ENCODE results near the gene SLC38A6.

- no peak for TF ChIP-seq TAF1 (IDR thresholded peaks at IDR 0.05; ENCODE audit: low read depth, low read length)
- no peak for TF ChIP-seq POLR2A (IDR thresholded peaks at IDR 0.05; ENCODE audit: control extremely low read depth in 1 of 2, low read depth in 2 of 2, low read length in 2 of 2)
- no peak for TF ChIP-seq CBX8 (IDR thresholded peaks at IDR 0.05; ENCODE audit: borderline replicate concordance, low read depth, low read length)
- TF ChIP-seq SAP30 (IDR thresholded peaks at IDR 0.05; ENCODE audit: insufficient read depth, insufficient replicate concordance, low read length) = no peak
- TF ChIP-seq EGR1 (IDR thresholded peaks at IDR 0.05; ENCODE audit: borderline replicate concordance, low read depth, low read length) = no peak
Observed at GRCh38 chr14:61091657-61092273, 110.7 kb downstream of the SLC38A6 start.
